ENCODE results near the gene TM4SF4. TPM values are rescaled to one million over a fixed set of nuclear protein-coding genes. Genes with fewer than 3 reads are reported as not detected.

TM4SF4 gene
- total RNA-seq, 1 experiment from 2014 or later, result not detected

- TF ChIP-seq, protein P1, sequence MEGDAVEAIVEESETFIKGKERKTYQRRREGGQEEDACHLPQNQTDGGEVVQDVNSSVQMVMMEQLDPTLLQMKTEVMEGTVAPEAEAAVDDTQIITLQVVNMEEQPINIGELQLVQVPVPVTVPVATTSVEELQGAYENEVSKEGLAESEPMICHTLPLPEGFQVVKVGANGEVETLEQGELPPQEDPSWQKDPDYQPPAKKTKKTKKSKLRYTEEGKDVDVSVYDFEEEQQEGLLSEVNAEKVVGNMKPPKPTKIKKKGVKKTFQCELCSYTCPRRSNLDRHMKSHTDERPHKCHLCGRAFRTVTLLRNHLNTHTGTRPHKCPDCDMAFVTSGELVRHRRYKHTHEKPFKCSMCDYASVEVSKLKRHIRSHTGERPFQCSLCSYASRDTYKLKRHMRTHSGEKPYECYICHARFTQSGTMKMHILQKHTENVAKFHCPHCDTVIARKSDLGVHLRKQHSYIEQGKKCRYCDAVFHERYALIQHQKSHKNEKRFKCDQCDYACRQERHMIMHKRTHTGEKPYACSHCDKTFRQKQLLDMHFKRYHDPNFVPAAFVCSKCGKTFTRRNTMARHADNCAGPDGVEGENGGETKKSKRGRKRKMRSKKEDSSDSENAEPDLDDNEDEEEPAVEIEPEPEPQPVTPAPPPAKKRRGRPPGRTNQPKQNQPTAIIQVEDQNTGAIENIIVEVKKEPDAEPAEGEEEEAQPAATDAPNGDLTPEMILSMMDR (conservative IDR thresholded peaks at IDR 0.05), result no peak
- H3K4me2 ChIP-seq (ENCODE audit: insufficient read depth, insufficient read length, low read length), result no peak overlapping the region
- H3K27ac Mint-ChIP-seq, result no peak overlapping the region
These were observed 26.1 kb upstream of the TM4SF4 start for GRCh38 chr3:149448331-149448831.

More at GRCh38 chr3:149448331-149448831, 26.1 kb upstream of the TM4SF4 start:
- H3K4me1 Mint-ChIP-seq, result peaks cover 4 to 5% of the 10 kb centered on the region in 2 experiments
- no peaks in the 10 kb centered on the region for H3K79me2 ChIP-seq (ENCODE audit: insufficient read depth, low read length)
- H3K9me3 ChIP-seq (ENCODE audit: control insufficient read depth, low read depth, low read length), result peaks cover 10% of the 10 kb centered on the region
- no peak overlapping the region for H3T11ph ChIP-seq (ENCODE audit: low read length)
- H2BK120ac ChIP-seq (ENCODE audit: low read depth, low read length, poor library complexity, severe bottlenecking), result no peak overlapping the region
- H2BK5ac ChIP-seq (ENCODE audit: insufficient read length, low read length), result no peak overlapping the region
- no peak overlapping the region for H3K18ac ChIP-seq (ENCODE audit: insufficient read length, low read depth, low read length)
- peaks cover 37% of the 10 kb centered on the region in 2 experiments for H3K9me3 Mint-ChIP-seq
- no peak overlapping the region for H3K4ac ChIP-seq (ENCODE audit: low read depth, low read length)
- H3K79me1 ChIP-seq (ENCODE audit: insufficient read depth, low read depth, low read length, poor library complexity, severe bottlenecking), result no peaks in the 10 kb centered on the region
- no peaks in the 10 kb centered on the region for H4K20me1 ChIP-seq (ENCODE audit: control insufficient read depth, insufficient read depth, insufficient read length)
- no peak overlapping the region for H3K9ac ChIP-seq (ENCODE audit: extremely low read depth, insufficient read length, low read length)
- DNase-seq, result no peak
- no peak overlapping the region for H3K4me3 Mint-ChIP-seq
- H3K23ac ChIP-seq (ENCODE audit: insufficient read length, low read depth, low read length), result no peak overlapping the region
- H2BK20ac ChIP-seq (ENCODE audit: low read depth, low read length, poor library complexity, severe bottlenecking), result no peak overlapping the region
- H3K27me3 ChIP-seq (ENCODE audit: insufficient read depth, low read length), result no peaks in the 10 kb centered on the region
- H2BK15ac ChIP-seq (ENCODE audit: low read depth, low read length), result no peak overlapping the region
- peaks cover 15 to 33% (median 22%) of the 10 kb centered on the region in 3 experiments; a peak in 6 of 7 replicates for H3K36me3 Mint-ChIP-seq (ENCODE audit: insufficient read depth in 1 of 3, low read depth in 3 of 3)
- no peaks in the 10 kb centered on the region for H3K23me2 ChIP-seq (ENCODE audit: insufficient read length, low read depth, low read length, poor library complexity, severe bottlenecking)
- H3K27me3 Mint-ChIP-seq (ENCODE audit: low read depth), result no peaks in the 10 kb centered on the region; the same call in 1 of the 2 replicates
- no peak overlapping the region for H3K14ac ChIP-seq (ENCODE audit: insufficient read depth, low read length)
- H2AK5ac ChIP-seq (ENCODE audit: insufficient read length, low read length), result no peak overlapping the region
- no peak overlapping the region for H4K5ac ChIP-seq (ENCODE audit: insufficient read length, low read depth, low read length)
- no peak overlapping the region for H4K91ac ChIP-seq (ENCODE audit: insufficient read length, low read depth, low read length)
- no peaks in the 10 kb centered on the region for H3K4me1 ChIP-seq (ENCODE audit: insufficient read depth, low read length)
- no peak overlapping the region for H3K27ac ChIP-seq (ENCODE audit: insufficient read length, low read depth, low read length)
- no peak overlapping the region for H4K8ac ChIP-seq (replicated peaks; ENCODE audit: insufficient read length, low read depth, low read length)
- H2BK12ac ChIP-seq (ENCODE audit: insufficient read length, low read depth, low read length), result no peak overlapping the region
- H3K56ac ChIP-seq (ENCODE audit: insufficient read length, low read depth, low read length), result no peak overlapping the region
- no CpG with 5 or more reads among the region's 3 CpGs for WGBS (ENCODE audit: extremely low coverage, insufficient read length, low lambda C conversion rate)
- H2AFZ ChIP-seq (ENCODE audit: low read length), result no peak overlapping the region
